HG03565 (cell line): ENCODE data around the gene CENPF.
"Not testable (repeated sequence)": the region's sequence is repeated elsewhere in the genome, so short reads cannot be mapped to it uniquely, and the experiment has no call there.

ENCODE experiments used
- ATAC-seq: cut with Tn5 transposase; IDR thresholded peaks from one replicate; pipeline ENCODE4 v1.9.1; 2021; ENCODE audit warnings: mild to moderate bottlenecking, moderate library complexity; ENCODE audit not compliant: unreplicated experiment

The CENPF gene

GRCh38 chr1:214582289-214582891 lies 20.6 kb upstream of the CENPF start:
- ATAC-seq = no peak

GRCh38 chr1:214583113-214583512 lies 19.9 kb upstream of the CENPF start:
- no peak for ATAC-seq

DNA sequence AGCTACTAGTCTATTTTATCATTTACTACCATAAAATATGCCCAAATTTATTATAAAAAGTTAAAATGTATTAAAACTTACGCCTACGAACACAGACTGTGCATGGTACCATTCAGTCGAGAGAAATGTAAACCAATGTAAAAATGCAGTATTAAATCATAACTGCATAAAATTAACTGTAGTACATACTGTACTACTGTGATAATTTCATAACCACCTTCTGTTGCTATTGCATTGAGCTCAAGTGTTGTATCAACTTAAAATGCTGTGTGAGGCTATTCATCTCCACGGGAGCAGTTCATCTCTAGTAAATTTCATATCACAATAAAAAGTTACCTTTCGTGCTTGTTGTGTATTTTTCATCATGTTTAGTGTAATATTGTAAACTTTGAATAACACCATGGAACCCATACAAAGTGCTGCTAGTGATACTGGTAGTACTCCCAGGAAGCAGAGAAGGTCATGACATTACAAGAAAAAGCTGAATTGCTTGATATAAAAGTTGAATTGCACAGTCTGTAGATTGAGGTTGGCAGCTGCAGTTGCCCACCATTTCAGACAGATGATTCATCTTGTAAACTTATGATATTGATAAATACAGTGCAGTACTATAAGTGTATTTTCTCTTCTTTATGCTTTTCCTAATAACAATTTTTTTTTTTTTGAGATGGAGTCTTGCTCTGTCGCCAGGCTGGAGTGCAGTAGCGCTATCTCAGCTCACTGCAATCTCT lies 19.0 kb upstream of the CENPF start:
- ATAC-seq = no peak

DNA sequence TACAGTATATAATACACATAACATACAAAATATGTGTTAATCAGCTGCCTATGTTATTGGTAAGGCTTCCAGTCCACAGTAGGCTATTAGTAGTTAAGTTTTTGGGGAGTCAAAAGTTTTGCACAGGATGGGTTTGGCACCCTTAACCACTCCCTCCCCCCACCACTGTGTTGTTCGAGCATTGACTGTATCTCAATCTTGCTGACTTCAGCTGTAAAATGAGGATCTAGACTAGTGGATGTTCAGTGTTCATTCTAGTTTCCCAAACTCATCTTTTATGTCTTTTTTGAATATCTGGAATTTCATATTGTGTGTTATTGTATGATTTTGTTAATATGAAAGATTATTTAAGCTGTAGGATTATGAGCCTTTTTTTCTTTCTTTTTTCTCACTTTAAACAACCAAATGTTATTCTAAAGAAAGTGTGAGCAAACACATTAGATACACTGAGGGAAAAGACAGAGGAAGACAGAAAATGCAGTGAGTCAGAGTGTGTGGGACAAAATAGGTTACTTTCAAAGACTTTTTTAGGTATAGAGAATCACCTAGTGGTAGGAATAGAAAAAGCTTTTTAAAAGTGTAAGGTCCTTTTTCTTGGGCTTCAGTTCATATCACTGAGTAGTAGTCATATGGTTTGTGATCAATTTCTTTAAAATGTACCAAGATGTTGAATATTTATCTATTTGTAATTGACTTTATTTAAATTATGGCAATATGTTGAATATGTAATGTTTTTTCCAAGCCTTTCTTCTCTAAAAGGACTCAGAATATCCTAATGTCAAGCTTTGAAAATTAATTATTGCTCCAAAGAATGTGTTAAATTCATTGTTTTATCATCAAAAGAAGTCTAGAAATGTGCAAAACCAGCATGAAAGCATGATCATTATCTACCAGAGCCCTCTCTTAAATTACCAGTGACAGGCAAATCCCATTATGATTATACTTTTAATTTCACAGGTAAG lies 17.9 kb upstream of the CENPF start:
- ATAC-seq = peak; percentile 88

DNA sequence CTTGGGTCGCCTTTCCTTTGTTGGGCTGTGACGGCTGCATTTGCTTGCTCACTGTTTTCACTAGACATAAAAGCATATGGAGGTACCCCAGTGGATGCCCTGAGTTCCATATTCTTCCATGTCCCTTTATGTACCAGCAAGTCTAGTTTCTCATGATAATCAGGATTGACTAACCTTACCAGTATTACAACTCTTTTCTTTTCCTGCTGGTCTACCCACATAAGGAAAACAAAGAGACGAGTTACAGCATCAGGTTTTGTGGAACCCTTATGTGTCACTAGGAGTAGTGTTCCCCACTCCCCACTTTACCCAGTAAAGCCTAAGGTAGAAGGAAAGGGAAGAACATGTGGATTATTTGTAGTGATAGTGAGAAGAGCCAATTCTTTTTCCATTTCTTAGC lies 16.4 kb upstream of the CENPF start:
- no peak for ATAC-seq

DNA sequence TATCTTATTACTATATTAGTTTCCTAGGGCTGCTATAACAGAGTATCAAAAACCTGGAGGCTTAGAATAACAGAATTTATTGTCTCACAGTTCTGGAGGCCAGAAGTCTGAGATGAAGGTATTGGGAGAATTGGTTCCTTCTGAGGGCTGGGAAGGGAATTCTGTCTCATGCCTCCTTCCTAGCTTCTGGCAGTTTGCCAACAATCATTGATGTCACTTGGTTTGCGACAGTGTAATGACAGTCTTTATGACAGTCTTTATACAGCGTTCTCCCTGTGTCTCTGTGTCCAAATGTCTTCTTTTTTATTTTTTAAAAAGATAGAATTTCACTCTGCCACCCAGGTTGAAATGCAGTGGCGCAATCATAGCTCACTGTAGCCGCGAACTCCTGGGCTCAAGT lies 15.8 kb upstream of the CENPF start:
- ATAC-seq = no peak

DNA sequence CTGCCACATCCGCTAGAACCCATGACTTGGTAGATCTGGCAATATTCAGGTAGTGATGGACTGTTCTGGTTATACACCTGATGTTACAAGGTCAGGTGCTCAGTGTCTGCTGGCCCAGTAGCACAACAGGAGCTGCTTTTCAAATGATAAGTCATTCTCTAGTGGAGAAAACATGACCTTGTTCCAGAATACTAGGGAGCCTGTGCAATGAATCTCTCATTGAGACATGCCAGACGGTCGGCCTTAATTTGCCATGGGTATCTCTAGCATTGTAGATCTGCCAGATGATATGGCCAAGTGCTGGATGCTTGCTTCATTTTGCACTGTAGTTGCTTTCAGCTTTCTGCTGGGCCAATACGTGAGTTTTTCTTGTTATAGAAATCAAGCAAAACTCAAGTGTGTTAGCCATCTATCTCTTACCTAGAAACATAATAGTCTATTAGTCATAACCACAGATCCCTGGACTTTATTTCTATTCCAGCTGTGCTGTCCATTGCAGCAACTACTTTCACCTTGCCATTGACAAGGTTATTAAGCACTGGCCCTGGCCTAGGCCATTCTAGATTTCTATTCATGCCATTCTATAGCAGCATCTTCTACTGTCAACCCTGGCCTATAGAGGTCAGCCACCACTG lies 13.9 kb upstream of the CENPF start:
- no peak for ATAC-seq

GRCh38 chr1:214590696-214591095 lies 12.3 kb upstream of the CENPF start:
- ATAC-seq = no peak

DNA sequence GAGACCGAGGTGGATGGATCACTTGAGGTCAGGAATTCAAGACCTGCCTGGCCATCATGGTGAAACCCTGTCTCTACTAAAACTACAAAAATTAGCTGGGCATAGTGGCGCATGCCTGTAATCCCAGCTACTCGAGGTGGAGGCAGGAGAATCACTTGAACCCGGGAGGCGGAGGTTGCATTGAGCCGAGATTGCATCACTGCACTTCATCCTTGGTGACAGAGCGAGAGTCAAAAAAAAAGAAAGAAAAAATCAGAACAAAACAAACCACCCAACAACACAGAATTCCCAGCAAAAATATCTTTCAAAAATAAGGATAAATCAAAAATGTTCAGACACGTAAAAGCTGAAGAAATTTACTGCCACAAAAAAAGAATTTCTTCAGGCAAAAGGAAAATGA lies 11.1 kb upstream of the CENPF start:
- ATAC-seq = not testable (repeated sequence)

GRCh38 chr1:214593158-214593557 lies 9.8 kb upstream of the CENPF start:
- ATAC-seq = no peak

- no peak for ATAC-seq
These were observed 841 bp downstream of the CENPF start for GRCh38 chr1:214603819-214604252.

GRCh38 chr1:214604523-214604922 lies 1.5 kb downstream of the CENPF start:
- no peak for ATAC-seq

DNA sequence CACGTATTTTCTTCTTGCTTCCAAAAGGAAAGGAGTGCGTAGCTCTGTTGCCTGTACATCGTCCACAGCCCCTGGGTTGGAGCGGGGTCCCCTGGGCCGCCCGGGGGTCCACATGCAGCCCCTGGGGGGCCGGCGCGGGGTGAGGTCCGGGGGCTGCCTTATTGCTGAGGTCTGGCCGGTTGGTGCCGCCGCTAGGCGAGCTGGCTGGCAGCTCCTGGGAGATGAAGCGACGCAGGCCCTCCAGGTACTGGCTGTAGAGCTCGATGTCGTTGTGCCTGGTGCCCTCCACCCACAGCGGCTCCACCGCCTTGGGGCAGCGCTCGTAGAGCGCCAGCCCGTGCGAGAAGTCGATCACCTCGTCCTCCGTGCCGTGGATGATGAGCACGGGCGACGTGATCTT lies 2.5 kb downstream of the CENPF start:
- not testable (repeated sequence) for ATAC-seq

DNA sequence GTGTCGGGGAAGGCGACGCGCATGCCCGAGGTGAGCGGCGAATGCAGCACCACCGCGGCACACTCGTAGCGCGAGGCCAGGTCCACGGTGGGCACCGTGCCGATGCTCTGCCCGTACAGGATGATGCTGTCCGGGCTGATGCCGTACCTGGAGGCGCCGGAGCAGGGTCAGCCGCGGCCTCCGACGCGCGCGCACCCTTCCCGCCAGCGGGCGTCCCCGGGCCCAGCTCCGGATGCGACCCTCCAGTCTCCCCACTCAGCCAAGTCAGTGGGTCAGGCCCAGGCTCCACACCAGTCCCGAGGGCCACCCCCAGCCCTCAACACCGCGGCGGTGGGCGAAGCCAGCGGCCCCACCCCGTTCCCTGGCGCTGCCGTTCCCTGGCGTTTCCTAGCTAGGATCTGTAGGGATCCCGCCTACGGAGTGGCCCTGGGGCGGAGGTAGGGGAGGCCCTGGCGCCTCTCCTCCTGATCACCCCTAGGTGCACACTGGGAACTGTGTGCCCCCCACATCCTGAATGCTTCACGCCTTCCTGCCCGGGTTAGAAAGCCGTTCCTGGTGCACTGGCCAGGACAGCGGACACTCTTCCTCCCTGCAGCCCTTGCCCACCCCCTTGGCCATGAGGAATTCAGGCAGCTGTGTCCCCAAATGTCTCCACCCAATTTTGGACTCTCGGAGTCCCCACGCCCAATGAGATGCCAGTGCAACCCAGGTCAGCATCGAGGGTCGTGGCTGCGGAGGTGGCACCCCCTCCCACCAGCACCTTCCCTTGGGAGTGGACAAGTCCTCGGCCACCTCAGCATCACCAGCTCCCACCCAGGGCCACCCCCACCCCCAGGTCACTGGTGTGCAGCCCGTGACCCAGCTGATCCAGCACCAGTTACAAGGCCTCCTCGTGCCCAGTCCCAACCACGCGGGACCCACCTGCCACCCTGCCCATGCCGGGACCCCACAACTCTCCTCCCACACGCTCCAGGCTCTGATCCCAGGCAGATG lies 3.2 kb downstream of the CENPF start:
- not testable (repeated sequence) for ATAC-seq

- ATAC-seq = not testable (repeated sequence)
These were observed 4.7 kb downstream of the CENPF start for GRCh38 chr1:214607492-214608215.

DNA sequence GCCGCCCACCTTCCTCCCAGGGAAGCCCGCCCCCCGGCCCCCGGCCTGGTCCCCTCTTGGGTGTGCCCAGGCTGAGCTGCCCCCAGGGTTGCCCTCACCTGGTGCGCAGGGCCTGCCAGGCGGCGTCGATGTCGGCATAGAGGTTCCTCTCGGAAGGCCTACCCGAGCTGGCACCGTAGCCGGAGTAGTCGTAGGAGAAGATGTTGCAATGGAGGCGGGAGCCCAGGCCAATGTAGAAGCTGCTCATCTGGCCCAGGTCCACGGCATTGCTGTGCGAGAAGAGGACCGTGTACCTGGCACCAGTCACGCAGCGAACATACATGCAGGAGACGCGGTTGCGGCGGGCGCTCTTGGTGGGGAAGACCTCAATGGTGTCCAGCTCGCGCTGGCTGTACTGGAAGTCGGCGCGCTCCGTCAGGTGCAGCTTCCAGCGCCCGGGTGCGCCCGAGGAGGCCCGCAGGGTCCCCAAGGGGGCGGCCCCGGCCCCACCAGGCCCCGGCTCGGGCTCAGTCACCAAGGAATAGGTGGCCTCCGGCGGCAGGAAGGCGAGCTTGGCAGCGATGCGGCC lies 5.3 kb downstream of the CENPF start:
- ATAC-seq = not testable (repeated sequence)

DNA sequence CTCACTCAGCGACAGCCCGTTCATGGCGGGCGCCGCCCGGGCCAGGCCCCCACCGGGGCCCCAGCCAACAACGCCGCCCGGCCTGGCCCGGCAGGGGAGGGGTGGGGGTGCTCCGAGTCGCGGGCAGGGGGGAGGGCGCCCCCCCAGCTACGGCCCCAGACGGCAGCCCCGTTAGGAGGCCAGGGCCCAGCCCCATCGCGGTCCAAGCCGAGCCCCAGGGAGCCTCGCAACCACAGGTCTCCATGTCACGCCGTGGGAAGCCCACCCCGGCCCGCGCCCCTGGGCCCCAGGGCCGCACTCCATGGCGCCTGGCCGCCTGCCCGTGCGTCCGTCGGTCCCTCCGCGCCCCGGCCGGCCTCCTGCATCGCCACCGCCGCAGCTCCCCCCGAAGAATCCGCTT lies 5.8 kb downstream of the CENPF start:
- ATAC-seq = not testable (repeated sequence)

DNA sequence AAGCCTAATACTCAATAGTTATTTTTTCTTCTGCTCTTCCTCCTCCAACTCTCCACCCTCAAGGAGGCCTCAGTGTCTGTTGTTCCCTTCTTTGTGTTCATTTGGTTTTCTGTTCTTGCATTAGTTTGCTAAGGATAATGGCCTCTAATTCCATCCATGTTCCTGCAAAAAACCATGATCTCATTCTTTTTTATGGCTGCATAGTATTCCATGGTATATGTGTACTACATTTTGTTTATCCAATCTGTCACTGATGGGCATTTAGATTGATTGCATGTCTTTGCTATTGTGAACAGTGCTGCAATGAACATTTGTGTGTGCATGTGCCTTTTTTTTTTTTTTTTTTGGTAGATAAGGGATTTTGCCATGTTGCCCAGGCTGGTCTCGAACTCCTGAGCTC lies 6.7 kb downstream of the CENPF start:
- ATAC-seq = no peak

DNA sequence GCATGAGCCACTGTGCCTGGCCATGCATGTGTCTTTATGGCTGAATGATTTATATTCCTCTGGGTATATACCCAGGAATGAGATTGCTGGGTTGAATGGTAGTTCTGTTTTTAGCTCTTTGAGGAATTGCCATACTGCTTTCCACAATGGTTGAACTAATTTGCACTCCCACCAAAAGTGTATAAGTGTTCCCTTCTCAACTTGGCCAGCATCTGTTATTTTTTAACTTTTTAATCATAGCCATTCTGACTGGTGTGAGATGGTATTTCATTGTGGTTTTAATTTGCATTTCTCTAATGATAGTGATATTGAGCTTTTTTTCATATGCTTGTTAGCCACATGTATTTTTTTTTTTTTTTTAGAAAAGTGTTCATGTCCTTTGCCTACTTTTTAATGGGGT lies 7.1 kb downstream of the CENPF start:
- ATAC-seq = not testable (repeated sequence)
